Fibroblast of villous mesenchyme (primary cell): Measurements from ENCODE around the gene ISG20L2. TPM values are rescaled to one million over a fixed set of nuclear protein-coding genes. Genes with fewer than 3 reads are reported as not detected.

Experiments
- DNase-seq: peaks from one replicate; pipeline ENCODE4 v3.0.0-alpha.2; 2010; ENCODE audit warnings: low read depth
- H3K4me3 ChIP-seq: 2 replicates; pipeline ENCODE4 v1.5.1; 2011; ENCODE audit warnings: low read depth, mild to moderate bottlenecking, low read length
- total RNA-seq: library from RNA; depleted of rRNA; stranded (reverse); fragments of >200 nt; gene quantifications from 2 replicates; pipeline ENCODE4 v1.2.3, GENCODE V29; 2012
- TF ChIP-seq, protein P1 (sequence below): IDR thresholded peaks from 2 replicates; pipeline ENCODE4 v1.5.1; 2012; ENCODE audit warnings: low read depth, mild to moderate bottlenecking, low read length; ENCODE audit not compliant: insufficient read depth

The ISG20L2 gene
- total RNA-seq, 1 donor: 22.9 TPM

DNA sequence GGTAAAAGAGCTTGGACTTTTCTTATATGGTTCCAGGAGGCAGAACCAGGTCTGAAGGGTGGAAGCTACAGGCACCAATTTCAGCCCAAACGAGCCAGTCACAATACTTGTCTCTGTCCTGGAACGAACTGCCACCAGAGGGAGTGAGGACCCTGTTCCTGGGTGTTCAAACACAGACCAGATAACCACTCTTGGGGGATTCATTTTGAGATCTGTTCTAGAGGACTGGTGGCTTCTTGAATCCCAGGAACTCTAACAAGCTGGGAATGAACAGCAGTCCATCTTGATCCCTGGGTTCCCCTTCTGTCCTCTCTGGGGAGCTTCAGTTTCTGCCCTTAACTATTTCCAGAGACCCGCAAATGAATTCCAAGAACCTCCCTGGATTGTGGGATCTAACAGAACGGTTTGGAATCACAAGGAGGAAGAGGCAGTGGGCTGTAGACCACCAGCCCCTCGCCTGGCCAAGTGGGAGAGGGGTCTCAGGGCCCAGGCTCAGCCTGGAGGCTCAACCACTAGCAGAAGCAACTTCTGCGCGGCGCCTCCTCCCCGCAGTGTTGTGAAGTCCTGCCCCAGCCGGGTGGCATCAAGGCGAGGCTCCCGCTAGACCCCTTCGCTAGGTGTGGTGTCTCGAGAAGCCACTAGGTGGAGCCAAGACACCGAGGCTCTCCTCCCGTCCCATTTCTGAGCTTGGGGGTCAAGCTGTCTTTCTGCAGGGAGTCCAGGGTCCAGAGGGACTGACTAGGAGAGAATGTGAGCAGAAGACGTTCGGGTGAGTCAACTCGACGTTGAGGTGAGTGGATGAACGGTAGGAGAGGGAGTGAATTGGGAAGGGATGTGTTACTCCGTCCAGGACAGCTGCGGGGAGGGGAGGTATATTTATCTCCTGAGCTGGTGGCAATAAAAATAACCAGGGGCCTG is 39.3 kb downstream of the ISG20L2 start:
- TF ChIP-seq, protein P1, sequence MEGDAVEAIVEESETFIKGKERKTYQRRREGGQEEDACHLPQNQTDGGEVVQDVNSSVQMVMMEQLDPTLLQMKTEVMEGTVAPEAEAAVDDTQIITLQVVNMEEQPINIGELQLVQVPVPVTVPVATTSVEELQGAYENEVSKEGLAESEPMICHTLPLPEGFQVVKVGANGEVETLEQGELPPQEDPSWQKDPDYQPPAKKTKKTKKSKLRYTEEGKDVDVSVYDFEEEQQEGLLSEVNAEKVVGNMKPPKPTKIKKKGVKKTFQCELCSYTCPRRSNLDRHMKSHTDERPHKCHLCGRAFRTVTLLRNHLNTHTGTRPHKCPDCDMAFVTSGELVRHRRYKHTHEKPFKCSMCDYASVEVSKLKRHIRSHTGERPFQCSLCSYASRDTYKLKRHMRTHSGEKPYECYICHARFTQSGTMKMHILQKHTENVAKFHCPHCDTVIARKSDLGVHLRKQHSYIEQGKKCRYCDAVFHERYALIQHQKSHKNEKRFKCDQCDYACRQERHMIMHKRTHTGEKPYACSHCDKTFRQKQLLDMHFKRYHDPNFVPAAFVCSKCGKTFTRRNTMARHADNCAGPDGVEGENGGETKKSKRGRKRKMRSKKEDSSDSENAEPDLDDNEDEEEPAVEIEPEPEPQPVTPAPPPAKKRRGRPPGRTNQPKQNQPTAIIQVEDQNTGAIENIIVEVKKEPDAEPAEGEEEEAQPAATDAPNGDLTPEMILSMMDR: peak; percentile 90
- H3K4me3 ChIP-seq: peak overlapping the region; percentile 46
- DNase-seq: peak; percentile 84

DNA sequence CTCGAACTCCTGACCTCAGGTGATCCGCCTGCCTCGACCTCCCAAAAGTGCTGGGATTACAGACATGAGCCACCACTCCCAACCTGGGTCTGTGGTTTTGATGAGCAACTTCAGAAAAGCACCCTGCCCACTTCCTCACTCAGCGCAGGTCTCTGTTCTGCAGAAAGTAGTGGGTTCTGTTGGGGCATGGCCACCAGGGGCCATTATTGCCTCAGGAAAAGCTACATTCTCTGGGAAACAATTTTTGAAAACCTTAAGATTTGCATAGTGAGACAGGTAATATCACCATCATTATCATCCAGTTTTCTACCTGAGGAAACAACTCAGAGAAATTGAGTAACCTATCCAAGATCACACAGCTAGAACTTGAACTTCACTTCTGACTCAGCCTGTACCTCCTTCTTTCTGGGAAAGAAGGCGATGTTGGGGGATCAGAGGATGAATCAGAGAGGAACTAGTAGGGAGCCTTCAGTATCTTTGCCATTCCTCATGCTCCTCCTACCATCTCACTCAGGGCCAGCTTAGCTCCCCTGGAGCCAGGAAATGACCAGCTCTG is 44.3 kb downstream of the ISG20L2 start:
- TF ChIP-seq, protein P1: peak; percentile 20
- H3K4me3 ChIP-seq: no peak overlapping the region
- DNase-seq: no peak

DNA sequence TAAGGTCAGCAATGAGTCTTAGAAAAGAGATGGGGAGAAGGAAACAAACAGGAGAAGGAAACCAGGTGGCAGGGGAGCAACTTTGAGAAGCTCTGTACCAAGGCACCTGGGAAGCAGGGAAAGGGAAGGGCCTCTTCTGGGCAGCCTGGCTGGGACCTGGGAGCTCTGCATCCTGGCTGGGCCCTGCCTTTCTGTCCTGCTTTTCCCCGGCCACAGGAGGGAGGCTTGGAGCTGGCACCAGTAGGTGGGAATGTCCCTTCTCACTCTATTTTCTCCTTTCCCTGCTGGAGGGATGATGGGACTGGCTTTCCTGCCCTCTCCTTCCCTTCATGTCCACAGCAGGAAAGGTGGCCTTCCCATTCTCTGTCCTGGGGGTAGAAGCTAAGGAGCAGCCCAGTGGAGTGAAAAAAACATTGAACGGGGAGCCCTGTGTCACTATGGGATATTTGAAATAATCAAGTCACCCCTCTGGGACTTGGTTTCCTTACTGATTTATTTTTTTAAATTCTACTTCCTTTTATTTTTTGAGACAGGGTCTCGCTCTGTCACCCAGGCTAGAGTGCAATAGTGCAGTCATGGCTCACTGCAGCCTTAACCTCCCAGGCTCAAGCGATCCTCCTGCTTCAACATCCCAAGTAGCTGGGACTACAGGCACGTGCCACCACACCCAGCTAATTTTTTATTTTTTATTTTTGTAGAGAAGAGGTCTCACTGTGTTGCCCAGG is 46.2 kb downstream of the ISG20L2 start:
- H3K4me3 ChIP-seq: no peak overlapping the region
- DNase-seq: no peak
- TF ChIP-seq, protein P1: peak; percentile 17

DNA sequence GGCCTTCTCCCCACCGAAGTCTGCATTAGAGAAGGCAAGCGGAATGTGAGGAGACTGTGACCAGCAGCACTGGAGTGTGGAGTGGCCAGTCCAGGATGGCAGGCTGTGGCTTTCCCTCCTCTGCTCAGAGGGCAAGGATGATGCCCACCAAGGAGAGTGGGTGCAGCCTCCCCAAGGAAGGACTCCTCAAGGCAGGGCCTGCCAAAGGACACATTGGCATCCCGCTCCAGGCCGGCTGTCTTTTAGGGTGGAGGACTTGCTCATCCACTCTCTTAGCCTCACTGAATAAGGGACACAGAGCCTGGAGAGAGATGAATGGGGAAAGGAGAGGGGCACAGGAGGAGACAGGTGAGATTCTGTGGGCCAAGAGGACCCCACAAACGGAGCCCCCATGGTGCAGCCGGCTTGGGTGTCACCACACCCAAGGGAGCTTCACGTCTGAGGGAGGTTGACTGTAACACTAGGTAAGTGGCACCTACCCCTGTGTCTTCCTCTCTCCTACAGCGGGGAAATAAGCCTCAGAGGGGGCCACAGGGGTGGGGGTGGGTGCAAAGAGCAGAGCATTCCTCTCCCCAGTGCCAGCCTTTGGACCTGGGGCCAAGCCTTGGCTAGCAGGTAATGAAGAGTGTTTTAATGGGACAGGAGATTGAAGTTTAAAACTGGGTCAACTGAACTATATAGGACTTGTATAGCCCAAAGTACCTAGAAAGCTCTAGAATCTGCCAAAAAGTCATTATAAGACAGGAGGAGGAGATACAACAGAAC is 47.2 kb downstream of the ISG20L2 start:
- H3K4me3 ChIP-seq: no peak overlapping the region
- TF ChIP-seq, protein P1: no peak
- no peak for DNase-seq

DNA sequence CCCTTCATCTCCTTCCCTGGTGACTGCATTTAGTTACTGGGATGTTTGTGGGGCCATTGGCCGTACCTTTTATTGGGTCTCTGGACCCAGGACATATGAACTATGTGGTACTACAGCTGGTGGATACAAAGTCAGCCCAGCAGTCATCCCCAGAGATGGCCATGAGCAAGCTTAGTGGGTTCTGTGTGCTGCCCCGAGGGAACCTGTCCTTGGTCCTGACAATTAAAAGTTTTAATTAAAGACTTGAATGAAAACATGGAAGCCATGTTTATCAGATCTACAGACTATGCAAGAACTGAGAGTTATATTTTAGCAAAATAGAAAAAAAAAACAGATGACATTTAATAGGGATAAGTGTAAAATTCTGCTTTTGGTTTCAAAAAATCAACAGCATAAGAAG is 48.5 kb downstream of the ISG20L2 start:
- DNase-seq: no peak
- no peak overlapping the region for H3K4me3 ChIP-seq
- TF ChIP-seq, protein P1: no peak
